ENCODE data around the gene RCBTB1. TPM values are rescaled to one million over a fixed set of nuclear protein-coding genes. Genes with fewer than 3 reads are reported as not detected.
A peak's percentile ranks its signal among the peaks of the same experiment; 100 is the strongest.

The RCBTB1 gene
- total and polyA plus RNA-seq, 10 of the 15 experiments (the other 5 are each of a cell fraction or from before 2014, with no cell fraction given) = 5.1 to 13.5 (median 11.2) TPM

- TF ChIP-seq ZZZ3 (IDR thresholded peaks at IDR 0.05; ENCODE audit: control insufficient read depth, insufficient read length, low read depth) = no peak
- TF ChIP-seq SREBF1 (IDR thresholded peaks at IDR 0.05; ENCODE audit: low read length) = no peak
- TF ChIP-seq TCF7 (IDR thresholded peaks at IDR 0.05; ENCODE audit: borderline replicate concordance) = no peak
- TF ChIP-seq BCL3 (IDR thresholded peaks at IDR 0.05; ENCODE audit: borderline replicate concordance, insufficient read depth, low read depth, low read length, poor library complexity, severe bottlenecking) = no peak
- no peak for TF ChIP-seq NFYB (IDR thresholded peaks at IDR 0.05; ENCODE audit: insufficient read depth, low read depth, low read length)
- TF ChIP-seq BCL11A (IDR thresholded peaks at IDR 0.05; ENCODE audit: low read depth, low read length) = no peak
- no peak for TF ChIP-seq SKIL (IDR thresholded peaks at IDR 0.05; ENCODE audit: low read depth, poor library complexity, severe bottlenecking)
- no peak for TF ChIP-seq MEF2B (IDR thresholded peaks at IDR 0.05; ENCODE audit: partially characterized antibody, poor library complexity, severe bottlenecking)
- no peak for TF ChIP-seq KAT2A (conservative IDR thresholded peaks at IDR 0.05; ENCODE audit: control insufficient read depth, low read depth, low read length)
- no peak for TF ChIP-seq BMI1 (IDR thresholded peaks at IDR 0.05; ENCODE audit: borderline replicate concordance)
- TF ChIP-seq CBX5 (IDR thresholded peaks at IDR 0.05; ENCODE audit: low read depth) = no peak
- TF ChIP-seq NR2C2 (IDR thresholded peaks at IDR 0.05; ENCODE audit: borderline replicate concordance, control insufficient read depth, insufficient read length, low read depth) = no peak
- TF ChIP-seq, protein P1, sequence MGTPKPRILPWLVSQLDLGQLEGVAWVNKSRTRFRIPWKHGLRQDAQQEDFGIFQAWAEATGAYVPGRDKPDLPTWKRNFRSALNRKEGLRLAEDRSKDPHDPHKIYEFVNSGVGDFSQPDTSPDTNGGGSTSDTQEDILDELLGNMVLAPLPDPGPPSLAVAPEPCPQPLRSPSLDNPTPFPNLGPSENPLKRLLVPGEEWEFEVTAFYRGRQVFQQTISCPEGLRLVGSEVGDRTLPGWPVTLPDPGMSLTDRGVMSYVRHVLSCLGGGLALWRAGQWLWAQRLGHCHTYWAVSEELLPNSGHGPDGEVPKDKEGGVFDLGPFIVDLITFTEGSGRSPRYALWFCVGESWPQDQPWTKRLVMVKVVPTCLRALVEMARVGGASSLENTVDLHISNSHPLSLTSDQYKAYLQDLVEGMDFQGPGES (IDR thresholded peaks at IDR 0.05) = no peak
- peak; percentile 82 to 97; a peak in 3 of 4 replicates for TF ChIP-seq BHLHE40 (IDR thresholded peaks at IDR 0.05; ENCODE audit: borderline replicate concordance in 1 of 2, low read depth in 2 of 2, low read length in 1 of 2)
- TF ChIP-seq ZNF217 (IDR thresholded peaks at IDR 0.05) = no peak
- no peak for TF ChIP-seq CHD4 (IDR thresholded peaks at IDR 0.05)
- TF ChIP-seq ZNF24 (IDR thresholded peaks at IDR 0.05) = no peak
- no peak for TF ChIP-seq STAT3 (IDR thresholded peaks at IDR 0.05; ENCODE audit: low read depth, low read length)
- TF ChIP-seq, protein P2, sequence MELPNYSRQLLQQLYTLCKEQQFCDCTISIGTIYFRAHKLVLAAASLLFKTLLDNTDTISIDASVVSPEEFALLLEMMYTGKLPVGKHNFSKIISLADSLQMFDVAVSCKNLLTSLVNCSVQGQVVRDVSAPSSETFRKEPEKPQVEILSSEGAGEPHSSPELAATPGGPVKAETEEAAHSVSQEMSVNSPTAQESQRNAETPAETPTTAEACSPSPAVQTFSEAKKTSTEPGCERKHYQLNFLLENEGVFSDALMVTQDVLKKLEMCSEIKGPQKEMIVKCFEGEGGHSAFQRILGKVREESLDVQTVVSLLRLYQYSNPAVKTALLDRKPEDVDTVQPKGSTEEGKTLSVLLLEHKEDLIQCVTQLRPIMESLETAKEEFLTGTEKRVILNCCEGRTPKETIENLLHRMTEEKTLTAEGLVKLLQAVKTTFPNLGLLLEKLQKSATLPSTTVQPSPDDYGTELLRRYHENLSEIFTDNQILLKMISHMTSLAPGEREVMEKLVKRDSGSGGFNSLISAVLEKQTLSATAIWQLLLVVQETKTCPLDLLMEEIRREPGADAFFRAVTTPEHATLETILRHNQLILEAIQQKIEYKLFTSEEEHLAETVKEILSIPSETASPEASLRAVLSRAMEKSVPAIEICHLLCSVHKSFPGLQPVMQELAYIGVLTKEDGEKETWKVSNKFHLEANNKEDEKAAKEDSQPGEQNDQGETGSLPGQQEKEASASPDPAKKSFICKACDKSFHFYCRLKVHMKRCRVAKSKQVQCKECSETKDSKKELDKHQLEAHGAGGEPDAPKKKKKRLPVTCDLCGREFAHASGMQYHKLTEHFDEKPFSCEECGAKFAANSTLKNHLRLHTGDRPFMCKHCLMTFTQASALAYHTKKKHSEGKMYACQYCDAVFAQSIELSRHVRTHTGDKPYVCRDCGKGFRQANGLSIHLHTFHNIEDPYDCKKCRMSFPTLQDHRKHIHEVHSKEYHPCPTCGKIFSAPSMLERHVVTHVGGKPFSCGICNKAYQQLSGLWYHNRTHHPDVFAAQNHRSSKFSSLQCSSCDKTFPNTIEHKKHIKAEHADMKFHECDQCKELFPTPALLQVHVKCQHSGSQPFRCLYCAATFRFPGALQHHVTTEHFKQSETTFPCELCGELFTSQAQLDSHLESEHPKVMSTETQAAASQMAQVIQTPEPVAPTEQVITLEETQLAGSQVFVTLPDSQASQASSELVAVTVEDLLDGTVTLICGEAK (IDR thresholded peaks at IDR 0.05; ENCODE audit: borderline replicate concordance) = no peak
- TF ChIP-seq FOS (IDR thresholded peaks at IDR 0.05; ENCODE audit: borderline replicate concordance, extremely low read depth, insufficient read length) = peak; percentile 75
- peak; percentile 81 for TF ChIP-seq POLR2A (IDR thresholded peaks at IDR 0.05; ENCODE audit: low read depth, low read length)
Measured at GRCh38 chr13:49585220-49586157, at the start of gene RCBTB1 (continued).

All from GM12878 (cell line).